Activated T-helper 2 cell treated with anti-CD3 and anti-CD28 coated beads, Interferon-gamma antibody, Interleukin-2, Interleukin-4, amounts not matched to agents 10 μg/mL and 5 μg/mL and 100 μg/mL, durations not matched to agents 14 hours and 24 hours and 36 hours (primary cell): ENCODE results near the gene ADAP2. TPM values are rescaled to one million over a fixed set of nuclear protein-coding genes. Genes with fewer than 3 reads are reported as not detected.
"Not testable (repeated sequence)": the region's sequence is repeated elsewhere in the genome, so short reads cannot be mapped to it uniquely, and the experiment has no call there.

Source experiments
- DNase-seq: peaks from one replicate; pipeline ENCODE4 v3.0.0; 2021; ENCODE audit warnings: low spot score
- H3K27ac Mint-ChIP-seq: one replicate; pipeline ENCODE4 v1.8.0; 2021; ENCODE audit warnings: mixed read lengths
- H3K27me3 Mint-ChIP-seq: one replicate; pipeline ENCODE4 v1.8.0; 2021; ENCODE audit warnings: low read depth, mixed read lengths
- H3K36me3 Mint-ChIP-seq: one replicate; pipeline ENCODE4 v1.8.0; 2021; ENCODE audit warnings: low read depth, mixed read lengths
- H3K4me1 Mint-ChIP-seq: one replicate; pipeline ENCODE4 v1.8.0; 2021; ENCODE audit warnings: low read depth, mixed read lengths
- H3K4me3 Mint-ChIP-seq: one replicate; pipeline ENCODE4 v1.8.0; 2021; ENCODE audit warnings: low read depth, mild to moderate bottlenecking, moderate library complexity, mixed read lengths
- H3K9me3 Mint-ChIP-seq: one replicate; pipeline ENCODE4 v1.8.0; 2021; ENCODE audit warnings: mixed read lengths
- intact Hi-C: fragments of 100-400 bp; cut with micrococcal nuclease; formaldehyde crosslinking; loops from one replicate; pipeline ENCODE4 v1.15.1; 2023
- total RNA-seq: library from RNA; stranded (reverse); gene quantifications from 2 replicates; pipeline ENCODE4 v1.2.3, GENCODE V29; 2022

Gene ADAP2
- total RNA-seq, 1 donor from 2014 or later, result 2.0 TPM

DNA sequence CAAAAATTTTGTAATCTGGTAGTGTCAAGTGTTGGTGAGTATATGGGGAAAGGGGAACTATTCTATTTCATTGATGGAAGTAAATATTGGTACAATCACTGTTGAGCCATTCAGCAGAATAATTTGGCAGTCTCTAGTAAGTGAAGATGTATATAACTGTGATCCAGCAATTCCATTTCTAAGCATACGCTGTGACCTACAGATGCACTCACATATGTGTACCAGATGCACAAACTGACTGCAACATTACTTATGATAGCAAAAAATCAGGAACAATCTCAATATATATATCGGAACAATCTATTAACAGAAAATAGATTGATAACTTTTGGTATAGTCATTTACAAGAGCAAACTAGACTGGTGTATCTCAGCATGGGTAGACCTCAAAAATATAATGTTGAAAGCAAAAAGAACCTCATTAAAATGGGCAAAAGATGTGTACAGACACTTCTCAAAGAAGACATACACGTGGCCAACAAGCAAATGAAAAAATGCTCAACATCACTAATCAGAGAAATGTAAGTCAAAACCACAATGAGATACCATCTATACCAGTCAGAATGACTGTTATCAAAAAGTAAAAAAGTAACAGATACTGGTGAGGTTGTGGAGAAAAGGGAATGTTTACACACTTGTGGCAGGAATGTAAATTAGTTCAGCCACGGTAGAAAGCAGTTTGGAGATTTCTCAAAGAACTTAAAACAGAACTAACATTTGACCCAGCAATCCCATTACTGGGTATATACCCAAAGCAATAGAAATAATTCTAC, 20.7 kb downstream of the ADAP2 start:
- Mint-ChIP-seq H3K27me3 (no peaks in the 10 kb centered on the region), H3K36me3 (no peaks in the 10 kb centered on the region), H3K9me3 (no peaks in the 10 kb centered on the region), H3K4me3 (no peak overlapping the region), H3K27ac (no peak overlapping the region), H3K4me1 (peaks cover 20% of the 10 kb centered on the region)
- intact Hi-C loops, result no loop called here
- DNase-seq, result no peak

DNA sequence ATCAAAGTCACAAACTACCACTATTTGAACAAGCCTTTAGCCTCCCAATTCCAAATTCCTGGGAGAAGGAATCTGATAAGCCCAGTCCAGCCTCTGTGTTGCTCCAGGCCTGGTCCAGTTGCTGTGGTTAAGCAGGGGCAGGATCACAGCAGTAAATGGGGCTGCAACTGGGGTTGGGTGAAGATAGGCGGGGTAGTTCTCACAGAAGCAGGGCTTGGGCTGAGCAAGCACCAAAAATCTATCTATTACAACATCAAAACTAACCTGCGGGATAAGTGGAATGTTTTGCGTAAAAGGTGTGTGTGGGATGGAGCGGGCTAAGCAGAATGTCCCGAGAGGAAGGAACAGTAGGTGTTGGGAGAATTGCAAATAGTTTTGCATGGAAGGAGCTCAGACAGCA, 26.1 kb downstream of the ADAP2 start:
- Mint-ChIP-seq H3K27me3 (no peaks in the 10 kb centered on the region), H3K4me1 (peaks cover 3% of the 10 kb centered on the region)
- DNase-seq, result no peak

DNA sequence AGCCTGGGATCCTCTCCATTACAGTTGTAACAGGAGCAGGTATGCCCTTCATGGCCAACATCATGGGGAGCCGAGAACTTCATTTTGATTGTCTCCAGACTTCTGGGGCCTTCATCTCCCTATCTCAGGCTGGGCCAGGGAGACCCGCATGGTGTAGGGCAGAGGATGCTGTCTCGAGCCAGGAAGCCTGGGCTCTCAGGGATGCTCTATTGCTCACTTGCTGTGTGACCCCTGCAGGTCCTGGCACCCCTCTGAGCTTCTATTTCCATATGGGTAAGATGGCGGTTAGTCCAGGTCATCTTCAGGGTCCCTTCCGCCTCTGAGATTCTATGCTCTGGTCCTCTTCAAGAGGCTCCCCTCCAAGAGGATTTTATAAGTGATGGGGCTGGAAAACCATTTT, 28.4 kb downstream of the ADAP2 start:
- no peaks in the 10 kb centered on the region for H3K4me1 Mint-ChIP-seq
- no peaks in the 10 kb centered on the region for H3K9me3 Mint-ChIP-seq
- DNase-seq, result no peak
- no peak overlapping the region for H3K4me3 Mint-ChIP-seq
- H3K36me3 Mint-ChIP-seq, result no peaks in the 10 kb centered on the region
- H3K27me3 Mint-ChIP-seq, result no peaks in the 10 kb centered on the region
- intact Hi-C loops, result no loop called here
- no peak overlapping the region for H3K27ac Mint-ChIP-seq

More for the DNA sequence above, 26.1 kb downstream of the ADAP2 start:
- Mint-ChIP-seq H3K27ac (no peak overlapping the region), H3K9me3 (no peaks in the 10 kb centered on the region), H3K4me3 (no peak overlapping the region), H3K36me3 (no peaks in the 10 kb centered on the region)
- intact Hi-C loops, result no loop called here

DNA sequence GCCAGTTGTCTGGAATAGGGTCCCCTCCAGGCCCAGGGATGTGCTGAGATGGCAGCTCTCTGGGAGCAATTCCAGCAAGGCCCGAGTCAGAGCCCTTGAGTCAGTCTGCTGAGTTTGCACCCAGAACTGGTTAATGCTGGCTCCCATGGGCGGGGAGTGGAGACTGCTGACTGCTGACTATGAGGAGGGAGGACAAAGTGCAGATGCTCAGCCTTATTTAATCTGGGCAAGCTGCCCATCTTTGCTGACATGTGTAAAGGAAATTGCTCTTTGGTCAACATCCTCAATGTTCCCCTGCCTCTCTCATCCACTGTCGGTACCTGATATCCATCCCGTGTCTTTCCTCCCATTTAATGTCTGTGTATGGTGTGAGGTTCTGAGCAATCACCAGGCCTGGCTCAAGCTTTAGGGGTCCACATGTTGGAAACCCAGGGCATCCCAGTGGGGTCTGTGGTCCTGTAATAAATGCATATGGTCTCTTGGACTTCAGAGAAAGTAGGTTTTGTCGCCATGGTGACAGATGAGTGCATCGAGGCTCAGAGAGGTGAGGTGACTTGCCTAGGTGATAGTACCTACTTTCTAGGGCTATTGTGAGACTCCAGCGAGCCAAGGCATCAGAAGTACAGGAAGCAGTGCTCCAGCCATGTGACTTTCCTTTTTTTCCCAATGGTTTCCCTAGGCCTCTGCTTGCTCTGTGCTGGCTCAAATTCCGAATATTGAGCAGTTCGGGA, 29.1 kb downstream of the ADAP2 start:
- Mint-ChIP-seq H3K4me3 (no peak overlapping the region), H3K4me1 (no peaks in the 10 kb centered on the region), H3K36me3 (no peaks in the 10 kb centered on the region), H3K9me3 (no peaks in the 10 kb centered on the region), H3K27me3 (no peaks in the 10 kb centered on the region), H3K27ac (no peak overlapping the region)
- intact Hi-C loops, result no loop called here
- no peak for DNase-seq

DNA sequence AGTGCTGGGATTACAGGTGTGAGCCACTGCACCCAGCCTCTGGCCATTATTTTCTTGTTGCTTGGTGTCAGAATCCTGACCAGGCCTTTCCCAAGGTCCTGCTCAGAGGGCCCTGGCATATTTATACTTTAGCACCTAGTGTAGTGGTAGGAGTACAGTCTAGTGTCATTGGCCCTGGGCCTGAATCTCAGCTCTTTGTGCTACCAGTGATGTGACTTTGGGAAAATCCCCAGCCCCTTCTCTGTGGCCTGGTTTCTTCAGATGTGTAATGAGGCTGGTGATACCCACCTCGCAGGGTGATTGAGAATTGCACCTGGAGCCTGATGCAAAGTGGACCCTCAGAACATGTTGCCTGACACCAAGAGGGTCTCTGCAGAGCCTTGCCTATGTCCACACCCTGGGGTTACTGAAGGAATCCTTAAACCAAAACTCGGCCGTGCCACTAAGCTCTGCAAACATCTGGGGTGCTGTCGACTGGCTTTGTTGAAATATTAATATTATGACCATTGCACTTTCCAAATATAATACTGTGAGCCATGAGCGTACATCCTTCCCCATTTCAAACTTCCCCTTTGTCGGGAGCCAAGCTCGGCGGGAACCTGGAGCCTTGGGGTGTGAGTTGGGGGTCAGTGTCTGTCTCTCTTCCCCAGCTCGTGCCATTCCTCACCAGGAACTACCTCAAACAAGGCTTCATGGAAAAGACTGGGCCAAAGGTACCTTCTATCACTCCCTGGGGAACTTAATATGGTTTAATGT, 31.1 kb downstream of the ADAP2 start:
- no peak for DNase-seq
- intact Hi-C loops, result no loop called here
- Mint-ChIP-seq H3K27me3 (peaks cover 9% of the 10 kb centered on the region), H3K4me3 (no peak overlapping the region), H3K27ac (no peak overlapping the region), H3K4me1 (no peaks in the 10 kb centered on the region), H3K9me3 (no peaks in the 10 kb centered on the region), H3K36me3 (no peaks in the 10 kb centered on the region)

DNA sequence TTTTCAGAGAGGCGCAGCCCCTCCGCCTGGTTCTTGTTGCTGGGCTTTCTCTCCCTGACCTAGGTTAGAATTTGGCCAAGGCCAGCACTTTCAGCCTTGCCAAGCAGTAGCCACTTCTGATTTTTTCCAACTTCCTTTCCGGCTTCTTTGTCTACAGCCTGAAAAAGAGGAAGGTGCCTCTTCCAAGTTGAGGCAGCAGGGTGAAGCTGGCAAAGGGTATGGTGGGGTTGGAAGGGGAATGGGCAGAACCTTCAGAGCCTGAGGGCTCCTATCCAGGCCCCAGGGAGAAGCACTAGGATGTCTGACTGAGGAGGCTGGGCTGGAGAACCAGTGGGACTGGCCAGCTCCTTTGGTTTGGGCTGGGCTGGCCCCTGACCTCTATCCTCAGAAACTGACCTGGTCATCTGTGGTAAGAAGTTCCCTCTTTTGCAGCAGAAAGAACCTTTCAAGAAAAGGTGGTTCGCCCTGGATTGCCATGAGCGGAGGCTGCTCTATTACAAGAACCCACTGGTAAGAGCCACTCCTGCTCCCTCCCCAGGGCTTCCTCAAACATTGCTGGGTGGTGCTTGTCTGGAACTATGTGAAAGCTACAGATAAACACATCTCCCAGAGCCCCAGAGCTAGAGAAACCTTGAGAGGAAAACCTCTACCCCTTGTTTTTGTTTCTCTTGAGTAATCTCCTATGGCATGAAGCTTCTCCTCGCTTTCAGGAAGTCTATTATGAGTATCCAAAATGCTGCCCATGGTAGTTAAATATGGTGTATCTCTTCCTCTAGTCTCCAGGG, 32.5 kb downstream of the ADAP2 start:
- no peak overlapping the region for H3K27ac Mint-ChIP-seq
- H3K4me1 Mint-ChIP-seq, result no peaks in the 10 kb centered on the region
- no peak for DNase-seq
- no peak overlapping the region for H3K4me3 Mint-ChIP-seq
- intact Hi-C loops, result no loop called here
- peaks cover 20% of the 10 kb centered on the region for H3K27me3 Mint-ChIP-seq
- H3K36me3 Mint-ChIP-seq, result no peaks in the 10 kb centered on the region
- H3K9me3 Mint-ChIP-seq, result no peaks in the 10 kb centered on the region

DNA sequence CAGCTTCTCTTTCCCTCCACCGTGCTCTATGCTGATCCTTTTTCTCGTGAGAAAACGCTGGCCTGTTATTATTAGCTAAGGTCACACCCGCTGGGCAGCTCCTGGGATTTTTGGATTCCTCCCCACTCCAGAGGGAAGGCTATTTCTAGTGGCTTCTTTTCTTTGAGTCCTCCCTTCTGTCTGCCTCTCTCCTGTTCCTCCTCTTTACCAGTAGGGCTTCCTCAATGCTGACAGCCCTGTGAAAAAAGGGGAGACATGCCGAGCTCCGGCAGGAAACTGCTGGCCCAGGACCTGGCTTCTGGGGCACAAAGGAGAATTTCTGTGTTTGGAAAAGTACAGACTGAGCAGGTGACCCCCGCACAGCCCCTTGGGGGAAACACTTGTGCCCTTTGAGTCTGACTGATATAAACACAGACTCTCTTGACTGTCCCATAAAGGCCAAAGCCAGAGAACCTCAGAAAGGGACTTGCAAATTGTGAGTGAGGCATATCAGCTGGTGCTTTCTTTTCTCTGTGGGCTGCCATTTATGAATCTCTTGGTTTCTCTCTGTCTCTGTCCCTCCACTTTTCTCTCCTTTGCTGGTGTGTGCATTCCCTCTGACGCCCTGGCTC, 35.1 kb downstream of the ADAP2 start:
- intact Hi-C loops, result no loop called here
- H3K36me3 Mint-ChIP-seq, result no peaks in the 10 kb centered on the region
- peaks cover 1% of the 10 kb centered on the region for H3K4me1 Mint-ChIP-seq
- H3K9me3 Mint-ChIP-seq, result no peaks in the 10 kb centered on the region
- no peak overlapping the region for H3K4me3 Mint-ChIP-seq
- peaks cover 21% of the 10 kb centered on the region for H3K27me3 Mint-ChIP-seq
- H3K27ac Mint-ChIP-seq, result no peak overlapping the region
- DNase-seq, result no peak

DNA sequence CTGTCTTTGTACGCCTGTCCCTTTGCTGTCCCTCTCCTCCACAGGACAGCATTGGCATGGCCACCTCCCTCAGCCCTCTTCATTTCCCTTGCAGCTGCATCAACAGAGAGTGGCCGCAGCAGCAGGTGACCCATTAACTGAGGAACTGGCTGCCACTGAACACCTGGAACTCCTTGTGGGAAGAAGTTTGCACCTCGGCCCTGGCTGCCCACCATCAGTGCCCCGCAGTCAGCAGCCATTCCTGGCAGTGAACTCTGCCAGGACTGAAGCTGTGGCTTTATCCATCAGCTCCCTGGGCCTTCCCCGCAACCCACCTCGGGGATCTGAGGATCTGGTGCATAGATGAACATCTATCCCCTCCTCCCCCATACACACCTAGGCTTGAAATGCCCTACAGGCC, 36.0 kb downstream of the ADAP2 start:
- intact Hi-C loops, result no loop called here
- peaks cover 22% of the 10 kb centered on the region for H3K27me3 Mint-ChIP-seq
- H3K27ac Mint-ChIP-seq, result no peak overlapping the region
- peaks cover 1% of the 10 kb centered on the region for H3K4me1 Mint-ChIP-seq
- no peaks in the 10 kb centered on the region for H3K9me3 Mint-ChIP-seq
- no peaks in the 10 kb centered on the region for H3K36me3 Mint-ChIP-seq
- DNase-seq, result no peak
- H3K4me3 Mint-ChIP-seq, result no peak overlapping the region

DNA sequence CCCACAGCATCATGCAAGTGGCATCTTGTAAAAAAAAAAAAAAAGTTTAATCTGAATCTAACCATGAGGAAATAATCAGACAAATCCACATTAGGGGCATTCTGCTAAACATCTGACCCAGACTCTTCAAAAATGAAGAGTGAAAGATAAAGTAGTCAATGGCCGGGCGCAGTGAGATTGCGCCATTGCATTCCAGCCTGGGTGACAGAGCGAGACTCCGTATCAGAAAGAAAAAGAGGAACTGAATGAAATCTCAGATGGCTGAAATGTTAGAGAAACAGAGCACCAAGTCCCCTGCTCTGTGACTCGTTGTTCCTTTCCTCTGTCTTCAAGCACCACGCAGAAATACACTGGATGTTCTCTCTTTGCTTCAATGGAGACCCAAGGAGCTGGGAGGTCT, 36.4 kb downstream of the ADAP2 start:
- DNase-seq, result no peak
- H3K4me3 Mint-ChIP-seq, result no peak overlapping the region
- H3K27ac Mint-ChIP-seq, result no peak overlapping the region
- H3K4me1 Mint-ChIP-seq, result peaks cover 1% of the 10 kb centered on the region
- no peaks in the 10 kb centered on the region for H3K36me3 Mint-ChIP-seq
- H3K9me3 Mint-ChIP-seq, result no peaks in the 10 kb centered on the region
- intact Hi-C loops, result no loop called here
- H3K27me3 Mint-ChIP-seq, result peaks cover 22% of the 10 kb centered on the region

DNA sequence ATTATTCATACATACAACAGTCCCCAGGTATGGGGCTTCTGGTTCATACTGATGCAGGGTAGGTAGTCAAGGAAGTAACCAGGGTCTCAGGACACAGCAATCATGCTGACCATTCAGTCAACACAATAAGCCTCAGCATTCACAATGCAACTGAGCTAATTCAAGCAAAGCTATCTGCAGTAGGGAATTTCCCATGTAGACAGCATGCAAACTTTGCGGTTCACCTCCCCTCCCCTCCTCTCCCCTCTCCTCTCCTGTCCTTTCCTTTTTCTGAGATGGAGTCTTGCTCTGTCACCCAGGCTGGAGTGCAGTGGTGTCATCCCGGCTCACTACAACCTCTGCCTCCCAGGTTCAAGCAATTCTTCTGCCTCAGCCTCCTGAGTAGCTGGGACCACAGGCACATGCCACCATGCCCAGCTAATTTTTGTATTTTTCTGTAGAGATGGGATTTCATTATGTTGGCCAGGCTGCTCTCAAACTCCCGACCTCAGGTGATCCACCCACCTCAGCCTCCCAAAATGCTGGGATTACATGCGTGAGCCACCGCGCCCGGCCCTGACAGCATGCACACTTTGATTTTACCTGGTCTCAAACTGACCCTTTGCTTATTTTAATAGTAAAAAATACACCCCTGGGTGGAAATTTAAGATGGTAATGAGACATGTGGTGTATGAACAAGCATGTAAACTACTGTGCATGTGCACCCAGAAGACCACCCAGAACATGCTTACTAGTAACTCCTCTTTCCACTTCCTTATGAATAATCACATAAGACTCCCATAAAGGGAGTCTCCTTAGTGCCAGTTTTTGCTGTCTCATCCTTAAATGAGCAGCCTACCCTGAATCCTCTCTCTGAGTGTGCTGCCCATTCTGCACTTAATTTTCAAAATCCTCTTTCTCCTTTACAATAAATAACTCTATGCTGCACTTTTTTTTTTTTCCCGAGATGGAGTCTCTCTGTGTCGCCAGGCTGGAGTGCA, 39.8 kb downstream of the ADAP2 start:
- Mint-ChIP-seq H3K4me3 (no peak overlapping the region), H3K4me1 (peaks cover 1% of the 10 kb centered on the region), H3K27me3 (peaks cover 21% of the 10 kb centered on the region), H3K36me3 (no peaks in the 10 kb centered on the region), H3K9me3 (no peaks in the 10 kb centered on the region), H3K27ac (no peak overlapping the region)
- DNase-seq, result no peak
- intact Hi-C loops, result no loop called here

DNA sequence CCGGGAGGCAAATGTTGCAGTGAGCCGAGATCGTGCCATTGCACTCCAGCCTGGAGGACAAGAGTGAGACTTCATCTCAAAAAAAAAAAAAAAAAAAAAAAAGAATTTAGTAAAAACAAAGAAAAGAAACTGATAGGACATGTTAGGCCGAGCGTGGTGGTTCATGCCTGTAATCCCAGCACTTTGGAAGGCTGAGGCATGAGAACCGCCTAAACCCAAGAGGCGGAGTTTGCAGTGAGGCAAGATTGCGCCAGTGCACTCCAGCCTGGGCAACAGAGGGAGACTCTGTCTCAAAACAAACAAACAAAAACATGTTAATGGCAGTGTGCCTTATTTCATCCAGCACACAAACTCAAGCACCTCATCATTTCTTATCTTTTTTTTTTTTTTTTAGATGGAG, 42.6 kb downstream of the ADAP2 start:
- DNase-seq, result not testable (repeated sequence)

More for the DNA sequence above, 42.6 kb downstream of the ADAP2 start:
- H3K9me3 Mint-ChIP-seq, H3K36me3 Mint-ChIP-seq, H3K27me3 Mint-ChIP-seq, H3K4me3 Mint-ChIP-seq, H3K27ac Mint-ChIP-seq, intact Hi-C loops: not testable (repeated sequence)
- H3K4me1 Mint-ChIP-seq, result peaks cover 10% of the 10 kb centered on the region
